ENCODE measurements around the gene ZNF267.
"Not testable (repeated sequence)": the region's sequence is repeated elsewhere in the genome, so short reads cannot be mapped to it uniquely, and the experiment has no call there.

ZNF267 gene

GRCh38 chr16:31913668-31914067 lies 40.1 kb downstream of the ZNF267 start:
- Mint-ChIP-seq H3K27me3 (no peaks in the 10 kb centered on the region), H3K4me3 (no peak overlapping the region), H3K9me3 (peaks cover 72 to 80% of the 10 kb centered on the region in 2 donors), H3K4me1 (peaks cover 6% of the 10 kb centered on the region), H3K27ac (no peak overlapping the region)
- DNase-seq, result no peak
- no peak for ATAC-seq

- Mint-ChIP-seq H3K27ac (peak overlapping the region in 1 of 2 donors; percentile 79), H3K9me3 (peaks cover 64 to 65% of the 10 kb centered on the region in 2 donors), H3K4me3 (no peak overlapping the region), H3K4me1 (no peaks in the 10 kb centered on the region), H3K27me3 (no peaks in the 10 kb centered on the region)
- no peak for ATAC-seq
- no peak for DNase-seq
These were observed 42.5 kb downstream of the ZNF267 start for GRCh38 chr16:31916056-31916488.

DNA sequence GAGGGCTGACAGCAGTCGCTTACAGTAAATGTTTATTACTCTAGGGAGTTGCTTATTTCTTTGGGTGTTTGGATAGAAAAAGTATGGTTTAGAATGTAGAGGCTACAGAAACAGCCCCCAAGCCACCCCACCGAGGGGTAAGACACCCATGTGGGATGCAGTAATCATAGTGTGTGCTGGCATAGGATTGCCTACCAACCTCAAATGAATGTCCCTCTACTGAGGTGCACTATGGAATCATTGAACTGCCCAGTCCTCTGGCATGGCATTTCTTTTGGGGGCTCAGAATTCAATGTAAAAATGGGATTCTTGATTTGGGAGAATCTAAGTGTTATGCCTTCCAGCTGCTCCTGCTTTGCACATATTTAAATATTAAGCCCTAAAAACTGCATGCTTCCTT lies 46.8 kb downstream of the ZNF267 start:
- H3K9me3 Mint-ChIP-seq, result peaks cover 30 to 53% of the 10 kb centered on the region in 2 donors
- no peaks in the 10 kb centered on the region for H3K27me3 Mint-ChIP-seq
- H3K27ac Mint-ChIP-seq, result no peak overlapping the region
- DNase-seq (no peak), ATAC-seq (peak; percentile 26)
- H3K4me1 Mint-ChIP-seq, result no peaks in the 10 kb centered on the region
- H3K4me3 Mint-ChIP-seq, result no peak overlapping the region

GRCh38 chr16:31951806-31952205 lies 78.2 kb downstream of the ZNF267 start:
- ATAC-seq, H3K4me3 Mint-ChIP-seq, H3K4me1 Mint-ChIP-seq, H3K27ac Mint-ChIP-seq, H3K27me3 Mint-ChIP-seq, DNase-seq, H3K9me3 Mint-ChIP-seq: not testable (repeated sequence)

GRCh38 chr16:31952206-31952605 lies 78.6 kb downstream of the ZNF267 start:
- H3K27ac Mint-ChIP-seq, result not testable (repeated sequence)

DNA sequence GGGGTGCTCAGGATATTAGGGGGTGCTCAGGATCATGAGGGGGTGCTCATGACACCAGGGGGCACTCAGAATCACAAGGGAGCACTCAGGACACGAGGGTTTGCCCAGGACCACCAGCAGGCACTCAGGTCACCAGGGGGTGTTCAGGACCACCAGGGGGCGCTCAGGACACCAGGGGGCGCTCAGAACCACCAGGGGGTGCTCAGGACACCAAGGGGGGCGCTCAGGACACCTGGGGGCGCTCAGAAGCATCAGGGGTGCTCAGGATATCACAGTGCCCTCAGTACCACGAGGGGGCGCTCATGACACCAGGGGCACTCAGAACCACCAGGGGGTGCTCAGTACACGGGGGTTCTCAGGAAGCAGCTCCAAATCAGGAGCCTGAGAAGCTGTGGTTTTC lies 82.6 kb downstream of the ZNF267 start:
- ATAC-seq (peak; percentile 40), DNase-seq (peak; percentile 52 to 53)
- not testable (repeated sequence) for H3K27ac Mint-ChIP-seq, H3K27me3 Mint-ChIP-seq, H3K4me3 Mint-ChIP-seq, H3K4me1 Mint-ChIP-seq, H3K9me3 Mint-ChIP-seq

More at GRCh38 chr16:31952206-31952605, 78.6 kb downstream of the ZNF267 start:
- not testable (repeated sequence) for H3K4me1 Mint-ChIP-seq, H3K4me3 Mint-ChIP-seq, H3K27me3 Mint-ChIP-seq, H3K9me3 Mint-ChIP-seq
- ATAC-seq, result peak; percentile 72
- peak in 1 of 2 donors; percentile 13 for DNase-seq

DNA sequence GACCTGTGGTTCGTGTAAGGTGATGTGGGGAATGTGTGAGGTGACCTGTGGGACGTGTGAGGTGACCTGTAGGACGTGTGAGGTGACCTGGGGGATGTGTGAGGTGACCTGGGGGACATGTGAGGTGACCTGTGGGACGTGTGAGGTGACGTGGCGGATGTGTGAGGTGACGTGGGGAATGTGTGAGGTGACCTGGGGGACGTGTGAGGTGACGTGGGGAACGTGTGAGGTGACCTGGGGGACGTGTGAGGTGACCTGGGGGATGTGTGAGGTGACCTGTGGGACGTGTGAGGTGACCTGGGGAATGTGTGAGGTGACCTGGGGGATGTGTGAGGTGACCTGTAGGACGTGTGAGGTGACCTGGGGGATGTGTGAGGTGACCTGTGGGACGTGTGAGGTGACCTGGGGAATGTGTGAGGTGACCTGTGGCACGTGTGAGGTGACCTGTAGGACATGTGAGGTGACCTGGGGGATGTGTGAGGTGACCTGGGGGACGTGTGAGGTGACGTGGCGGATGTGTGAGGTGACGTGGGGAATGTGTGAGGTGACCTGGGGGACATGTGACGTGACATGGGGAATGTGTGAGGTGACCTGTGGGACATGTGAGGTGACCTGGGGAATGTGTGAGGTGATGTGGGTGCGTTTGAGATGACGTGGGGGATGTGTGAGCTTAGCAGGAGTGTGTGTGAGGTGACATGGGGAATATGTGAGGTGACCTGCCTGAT lies 86.7 kb downstream of the ZNF267 start:
- H3K27me3 Mint-ChIP-seq, H3K4me1 Mint-ChIP-seq, H3K9me3 Mint-ChIP-seq, ATAC-seq, DNase-seq, H3K4me3 Mint-ChIP-seq: not testable (repeated sequence)
- peak overlapping the region in 1 of 2 donors; percentile 83 for H3K27ac Mint-ChIP-seq
